ENCODE data around the gene LRP2.

DNA sequence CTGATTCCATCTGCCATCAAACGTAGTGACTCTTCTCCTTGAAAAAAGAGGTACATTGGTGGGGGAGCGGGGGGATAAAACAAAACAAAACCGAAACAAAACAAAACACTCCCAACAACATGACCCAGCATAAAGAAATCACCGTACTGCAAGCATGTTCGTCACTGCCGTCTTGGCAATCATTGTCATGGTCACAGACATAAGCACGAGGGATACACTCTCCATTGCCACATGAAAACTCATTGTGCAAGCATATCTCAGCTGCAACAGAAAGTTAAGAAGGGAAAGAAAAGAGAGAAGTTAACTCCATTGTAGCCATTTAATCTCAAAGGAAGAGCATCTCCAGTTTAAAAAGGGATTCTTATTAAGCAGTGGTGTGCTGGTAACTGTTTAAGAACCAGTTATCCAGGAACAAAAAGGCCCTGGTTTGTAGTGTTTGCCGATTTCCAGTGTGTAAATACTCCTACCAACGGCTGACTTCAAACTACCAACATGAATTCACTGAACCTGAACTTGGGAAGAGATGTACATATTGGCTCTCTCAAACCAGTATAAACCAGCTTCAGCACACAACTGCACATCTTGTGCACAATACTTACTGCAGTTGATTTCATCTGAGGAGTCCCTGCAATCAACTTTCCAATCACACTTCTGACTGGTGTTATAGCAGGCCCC, 68.2 kb downstream of the LRP2 start:
- no peak for TF ChIP-seq EGR1 (IDR thresholded peaks at IDR 0.05; ENCODE audit: borderline replicate concordance, low read depth, low read length)
- TF ChIP-seq, protein P1, sequence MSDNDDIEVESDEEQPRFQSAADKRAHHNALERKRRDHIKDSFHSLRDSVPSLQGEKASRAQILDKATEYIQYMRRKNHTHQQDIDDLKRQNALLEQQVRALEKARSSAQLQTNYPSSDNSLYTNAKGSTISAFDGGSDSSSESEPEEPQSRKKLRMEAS (IDR thresholded peaks at IDR 0.05) = no peak
- no peak for TF ChIP-seq POLR2A (IDR thresholded peaks at IDR 0.05; ENCODE audit: control extremely low read depth in 1 of 2, low read depth in 2 of 2, low read length in 2 of 2)
- TF ChIP-seq, protein P2, sequence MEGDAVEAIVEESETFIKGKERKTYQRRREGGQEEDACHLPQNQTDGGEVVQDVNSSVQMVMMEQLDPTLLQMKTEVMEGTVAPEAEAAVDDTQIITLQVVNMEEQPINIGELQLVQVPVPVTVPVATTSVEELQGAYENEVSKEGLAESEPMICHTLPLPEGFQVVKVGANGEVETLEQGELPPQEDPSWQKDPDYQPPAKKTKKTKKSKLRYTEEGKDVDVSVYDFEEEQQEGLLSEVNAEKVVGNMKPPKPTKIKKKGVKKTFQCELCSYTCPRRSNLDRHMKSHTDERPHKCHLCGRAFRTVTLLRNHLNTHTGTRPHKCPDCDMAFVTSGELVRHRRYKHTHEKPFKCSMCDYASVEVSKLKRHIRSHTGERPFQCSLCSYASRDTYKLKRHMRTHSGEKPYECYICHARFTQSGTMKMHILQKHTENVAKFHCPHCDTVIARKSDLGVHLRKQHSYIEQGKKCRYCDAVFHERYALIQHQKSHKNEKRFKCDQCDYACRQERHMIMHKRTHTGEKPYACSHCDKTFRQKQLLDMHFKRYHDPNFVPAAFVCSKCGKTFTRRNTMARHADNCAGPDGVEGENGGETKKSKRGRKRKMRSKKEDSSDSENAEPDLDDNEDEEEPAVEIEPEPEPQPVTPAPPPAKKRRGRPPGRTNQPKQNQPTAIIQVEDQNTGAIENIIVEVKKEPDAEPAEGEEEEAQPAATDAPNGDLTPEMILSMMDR (IDR thresholded peaks at IDR 0.05; ENCODE audit: control extremely low read depth in 1 of 3, insufficient read depth in 1 of 3, low read depth in 1 of 3, low read length in 3 of 3) = no peak
- TF ChIP-seq EP300 (IDR thresholded peaks at IDR 0.05; ENCODE audit: borderline replicate concordance in 1 of 2, low read depth in 2 of 2, low read length in 2 of 2) = no peak
- TF ChIP-seq POLR2AphosphoS5 (IDR thresholded peaks at IDR 0.05; ENCODE audit: low read depth, low read length) = no peak
- TF ChIP-seq JUN (IDR thresholded peaks at IDR 0.05; ENCODE audit: low read depth, low read length) = no peak
- TF ChIP-seq, protein P3, sequence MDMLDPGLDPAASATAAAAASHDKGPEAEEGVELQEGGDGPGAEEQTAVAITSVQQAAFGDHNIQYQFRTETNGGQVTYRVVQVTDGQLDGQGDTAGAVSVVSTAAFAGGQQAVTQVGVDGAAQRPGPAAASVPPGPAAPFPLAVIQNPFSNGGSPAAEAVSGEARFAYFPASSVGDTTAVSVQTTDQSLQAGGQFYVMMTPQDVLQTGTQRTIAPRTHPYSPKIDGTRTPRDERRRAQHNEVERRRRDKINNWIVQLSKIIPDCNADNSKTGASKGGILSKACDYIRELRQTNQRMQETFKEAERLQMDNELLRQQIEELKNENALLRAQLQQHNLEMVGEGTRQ (IDR thresholded peaks at IDR 0.05; ENCODE audit: low read length) = no peak
- no peak for TF ChIP-seq GTF2F1 (IDR thresholded peaks at IDR 0.05; ENCODE audit: borderline replicate concordance, low read depth, low read length)
- no peak for TF ChIP-seq EZH2 (IDR thresholded peaks at IDR 0.05; ENCODE audit: low read depth, low read length, severe bottlenecking)
- TF ChIP-seq CBX8 (IDR thresholded peaks at IDR 0.05; ENCODE audit: borderline replicate concordance, low read depth, low read length) = no peak
- no peak for TF ChIP-seq RBBP5 (IDR thresholded peaks at IDR 0.05; ENCODE audit: borderline replicate concordance, low read depth, low read length)

Measured in H1 (cell line).